ENCODE measurements around the gene KCTD4.

DNA sequence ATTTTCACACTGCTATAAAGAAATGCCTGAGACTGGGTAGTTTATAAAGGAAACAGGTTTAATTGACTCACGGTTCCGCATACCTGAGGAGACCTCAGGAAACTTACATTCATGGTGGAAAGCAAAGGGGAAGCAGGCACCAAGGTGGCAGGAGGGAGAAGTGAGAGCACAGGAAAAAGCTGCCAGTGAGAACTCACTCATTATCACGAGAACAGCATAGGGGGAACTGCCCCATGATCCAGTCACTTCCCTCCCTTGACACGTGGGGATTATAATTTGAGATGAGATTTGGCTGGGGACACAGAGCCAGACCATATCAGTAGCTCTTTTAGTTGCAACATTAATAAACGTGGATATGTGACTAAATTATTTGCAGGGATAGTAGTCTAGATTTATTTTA is 4.3 kb upstream of the KCTD4 start:
- TF ChIP-seq, protein P1, sequence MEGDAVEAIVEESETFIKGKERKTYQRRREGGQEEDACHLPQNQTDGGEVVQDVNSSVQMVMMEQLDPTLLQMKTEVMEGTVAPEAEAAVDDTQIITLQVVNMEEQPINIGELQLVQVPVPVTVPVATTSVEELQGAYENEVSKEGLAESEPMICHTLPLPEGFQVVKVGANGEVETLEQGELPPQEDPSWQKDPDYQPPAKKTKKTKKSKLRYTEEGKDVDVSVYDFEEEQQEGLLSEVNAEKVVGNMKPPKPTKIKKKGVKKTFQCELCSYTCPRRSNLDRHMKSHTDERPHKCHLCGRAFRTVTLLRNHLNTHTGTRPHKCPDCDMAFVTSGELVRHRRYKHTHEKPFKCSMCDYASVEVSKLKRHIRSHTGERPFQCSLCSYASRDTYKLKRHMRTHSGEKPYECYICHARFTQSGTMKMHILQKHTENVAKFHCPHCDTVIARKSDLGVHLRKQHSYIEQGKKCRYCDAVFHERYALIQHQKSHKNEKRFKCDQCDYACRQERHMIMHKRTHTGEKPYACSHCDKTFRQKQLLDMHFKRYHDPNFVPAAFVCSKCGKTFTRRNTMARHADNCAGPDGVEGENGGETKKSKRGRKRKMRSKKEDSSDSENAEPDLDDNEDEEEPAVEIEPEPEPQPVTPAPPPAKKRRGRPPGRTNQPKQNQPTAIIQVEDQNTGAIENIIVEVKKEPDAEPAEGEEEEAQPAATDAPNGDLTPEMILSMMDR (IDR thresholded peaks at IDR 0.05), result no peak
- no peak for TF ChIP-seq POLR2A (IDR thresholded peaks at IDR 0.05)

All from right lobe of liver (tissue), 4 donors.